Kasumi-1 (cell line): Measurements from ENCODE around the gene SPATA31D3.
A peak's percentile ranks its signal among the peaks of the same experiment; 100 is the strongest.
"Not testable (repeated sequence)": the region's sequence is repeated elsewhere in the genome, so short reads cannot be mapped to it uniquely, and the experiment has no call there.

Source experiments
- DNase-seq, 2 experiments: peaks; one replicate each; lab custom pipeline; 2025; lab: John Stamatoyannopoulos, UW

SPATA31D3 gene

DNA sequence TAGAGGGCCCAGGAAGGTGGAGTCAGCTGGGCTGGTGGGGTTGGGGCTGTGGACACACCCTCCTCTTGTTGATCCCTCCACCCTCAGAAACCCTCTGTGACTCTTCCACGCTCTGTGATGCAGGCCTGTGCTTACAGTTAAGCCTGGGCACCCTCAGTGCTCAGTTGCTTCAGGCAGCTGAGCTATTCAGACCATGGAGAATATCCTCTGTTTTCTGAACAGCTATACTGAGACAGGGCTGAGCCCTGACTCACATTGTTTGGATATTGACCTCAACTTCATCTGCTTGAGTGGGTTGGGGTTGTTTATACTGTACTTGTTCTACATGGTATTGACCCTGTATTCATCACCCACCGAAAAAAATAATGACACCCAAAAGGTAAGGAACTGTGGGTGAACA lies at the start of gene SPATA31D3:
Gene SPATA31D3, plus strand, starts transcription at position 108 of the 400 bp plus-strand sequence. Its CDS starts 86 bp downstream, at position 194.
- not testable (repeated sequence) for DNase-seq

DNA sequence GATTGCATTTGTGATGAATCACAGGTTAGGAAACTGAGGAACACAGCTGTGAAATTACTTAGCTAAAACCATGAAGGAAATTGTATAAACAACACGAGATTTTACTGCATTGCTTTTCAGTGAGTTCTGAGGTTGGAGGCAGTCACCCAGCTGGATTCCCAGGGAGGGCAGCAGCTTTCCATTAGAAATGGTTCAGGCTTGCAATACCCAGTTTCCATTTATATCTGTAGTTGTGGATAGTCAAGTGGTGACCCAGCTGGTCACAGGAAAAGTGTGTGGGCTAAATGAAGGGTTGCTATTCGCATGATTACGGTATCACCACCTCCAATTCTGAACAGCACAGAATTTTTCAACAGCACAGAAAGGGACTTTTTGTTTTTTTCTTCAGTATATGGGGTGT lies 49.4 kb upstream of the SPATA31D3 start:
- DNase-seq, result no peak

DNA sequence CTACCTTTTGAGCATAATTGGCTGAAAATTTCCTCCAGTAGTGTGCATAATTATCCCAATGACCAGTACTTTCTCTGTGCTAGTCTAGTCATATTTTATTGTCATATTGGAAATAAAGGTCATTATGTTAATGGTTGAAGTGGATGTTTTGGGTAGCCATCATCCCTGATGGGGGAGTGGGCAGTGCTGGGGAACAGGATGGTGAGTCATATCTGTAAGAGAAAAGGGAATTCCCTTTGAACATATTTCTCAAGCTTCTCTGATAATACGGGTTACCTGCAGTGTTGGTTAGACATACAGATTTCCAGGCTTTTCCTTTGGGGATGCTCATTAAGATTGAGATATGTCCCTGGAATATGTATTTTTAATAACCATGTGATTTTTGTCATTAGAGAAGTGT lies 48.4 kb upstream of the SPATA31D3 start:
- no peak for DNase-seq

DNA sequence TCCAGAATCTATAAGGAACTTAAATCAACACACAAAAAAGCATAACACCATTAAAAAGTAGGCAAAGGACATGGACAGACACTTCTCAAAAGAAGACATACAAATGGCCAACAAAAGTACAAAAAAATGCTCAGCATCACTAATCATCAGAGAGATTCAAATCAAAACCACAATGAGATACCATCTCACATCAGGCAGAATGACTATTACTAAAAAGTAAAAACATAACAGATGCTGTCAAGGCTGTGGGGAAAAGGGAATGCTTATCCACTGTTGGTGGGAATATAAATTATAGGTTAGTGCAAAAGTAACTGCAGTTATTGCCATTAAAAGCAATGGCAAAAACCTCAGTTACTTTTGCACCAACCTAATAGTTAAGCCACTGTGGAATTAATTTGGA lies 47.2 kb upstream of the SPATA31D3 start:
- no peak for DNase-seq

DNA sequence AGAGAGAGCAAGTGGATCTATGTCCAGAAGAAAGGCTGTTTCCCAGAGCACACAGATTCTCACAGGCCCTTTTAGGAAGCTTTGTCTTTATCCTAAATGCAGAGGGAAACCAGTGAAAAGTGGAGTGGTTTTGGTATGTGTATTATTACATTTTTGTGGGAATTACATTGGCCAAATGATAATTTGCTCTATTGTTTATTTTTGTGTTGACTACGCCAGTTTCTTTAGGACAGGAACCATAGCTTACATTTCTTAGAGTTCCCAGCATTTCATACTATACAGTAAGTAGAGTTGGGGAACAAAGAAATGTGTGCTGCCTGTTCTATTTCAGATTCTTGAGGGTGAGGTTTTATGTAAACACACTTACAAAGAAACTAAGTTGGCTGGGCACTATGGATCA lies 44.4 kb upstream of the SPATA31D3 start:
- no peak for DNase-seq

DNA sequence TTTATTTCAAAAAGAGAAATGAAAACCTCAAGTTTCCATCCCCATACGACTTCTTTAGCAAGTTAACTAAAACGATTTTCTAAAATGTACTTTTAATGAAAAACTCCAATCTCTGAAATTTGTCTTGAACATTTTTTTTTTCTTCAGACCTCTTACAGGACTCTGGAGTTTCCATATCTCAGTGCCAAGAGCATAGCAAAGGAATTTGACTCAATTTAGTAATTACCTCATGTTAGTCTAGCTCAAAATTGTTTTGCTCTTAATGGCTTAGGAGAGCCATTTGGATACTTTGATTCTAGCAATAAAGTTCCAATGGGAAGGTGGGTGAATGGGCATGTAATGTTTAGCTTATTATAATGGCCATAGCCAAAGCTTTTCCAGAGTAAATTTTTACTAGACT lies 41.1 kb upstream of the SPATA31D3 start:
- no peak for DNase-seq

DNA sequence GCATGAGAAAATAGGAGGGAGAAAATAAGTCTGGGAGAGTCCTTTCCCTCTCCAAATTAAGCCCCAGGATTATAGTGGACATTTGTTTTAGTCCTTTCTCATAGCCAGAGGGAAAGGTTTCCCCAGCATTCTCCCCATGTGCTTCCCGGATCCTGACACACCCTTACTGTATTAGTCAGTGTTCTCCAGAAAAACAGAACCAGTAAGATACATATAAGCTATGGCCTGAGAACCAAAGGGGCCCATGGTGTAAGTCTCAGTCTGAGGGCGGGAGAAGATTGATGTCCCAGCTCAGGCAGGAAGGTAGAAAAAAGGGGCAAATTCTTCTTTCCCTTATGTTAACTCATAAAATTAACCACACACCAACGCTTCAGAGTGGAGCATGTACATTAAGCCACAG lies 40.7 kb upstream of the SPATA31D3 start:
- DNase-seq, result no peak

DNA sequence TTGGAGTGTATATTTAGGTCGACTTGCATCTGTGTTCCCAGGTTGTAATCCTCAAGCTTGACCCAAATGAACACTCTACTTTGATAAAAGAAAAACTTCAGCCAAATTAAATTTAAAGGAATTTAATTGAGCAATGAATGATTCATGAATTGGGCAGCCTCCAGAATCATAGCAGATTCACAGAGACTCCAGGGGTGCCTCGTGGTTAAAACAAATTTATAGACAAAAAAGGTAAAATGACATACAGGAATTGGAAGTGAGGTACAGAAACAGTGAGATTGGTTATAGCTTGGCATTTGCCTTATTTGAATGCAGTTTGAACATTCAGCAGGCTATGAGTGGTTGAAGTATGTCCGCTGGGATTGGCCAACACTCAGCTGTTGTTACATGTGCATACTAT lies 36.6 kb upstream of the SPATA31D3 start:
- no peak for DNase-seq

DNA sequence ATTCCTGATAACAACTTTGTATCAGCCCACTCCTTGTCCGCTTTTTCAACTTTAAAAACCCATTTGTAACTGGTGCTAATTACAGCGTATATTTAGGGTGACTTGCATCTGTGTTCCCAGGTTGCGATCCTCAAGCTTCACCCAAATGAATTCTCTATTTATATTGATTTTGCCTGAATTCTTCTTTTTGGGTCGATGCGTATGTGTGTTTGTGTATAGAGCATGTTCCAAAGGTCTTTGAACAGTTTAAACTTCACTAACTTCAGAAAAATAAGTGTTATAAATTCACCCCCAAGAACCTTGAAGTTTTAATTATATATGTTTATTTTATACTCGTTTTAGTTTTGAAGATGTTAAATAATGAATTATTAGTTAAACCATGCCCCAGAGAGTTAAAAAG lies 31.2 kb upstream of the SPATA31D3 start:
- no peak for DNase-seq

DNA sequence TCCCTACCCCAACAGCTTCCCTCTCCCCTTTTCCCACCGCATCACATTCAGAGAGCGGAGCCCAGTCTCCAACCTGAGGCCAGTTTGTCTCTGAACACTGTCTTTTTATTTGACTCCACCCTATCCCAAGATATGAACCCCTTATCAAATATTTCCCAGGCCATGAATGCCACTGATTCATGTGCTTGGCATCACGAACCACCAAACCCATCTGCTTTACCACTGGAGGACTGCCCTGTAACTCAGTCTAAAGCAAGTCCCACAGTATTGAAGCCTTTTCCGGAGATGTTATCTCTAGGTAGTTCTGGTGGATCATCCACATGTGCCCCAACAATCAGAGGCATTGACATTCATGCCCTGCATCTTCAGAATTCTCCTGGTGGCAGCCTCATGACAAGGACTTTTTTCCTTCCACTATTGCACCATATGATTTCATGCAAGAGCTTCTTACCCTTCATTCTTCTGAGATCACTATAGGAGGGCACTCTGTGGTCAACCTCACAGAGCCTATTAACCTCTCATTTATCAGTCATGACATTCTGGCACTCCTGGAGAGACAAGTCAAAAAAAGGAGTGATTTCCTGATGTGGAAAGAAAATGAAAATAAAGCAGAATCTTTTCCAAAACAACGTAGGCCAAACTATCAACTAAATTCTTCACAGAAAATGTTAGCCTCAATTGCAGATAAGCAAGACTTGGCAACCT lies 27.3 kb upstream of the SPATA31D3 start:
- no peak for DNase-seq

DNA sequence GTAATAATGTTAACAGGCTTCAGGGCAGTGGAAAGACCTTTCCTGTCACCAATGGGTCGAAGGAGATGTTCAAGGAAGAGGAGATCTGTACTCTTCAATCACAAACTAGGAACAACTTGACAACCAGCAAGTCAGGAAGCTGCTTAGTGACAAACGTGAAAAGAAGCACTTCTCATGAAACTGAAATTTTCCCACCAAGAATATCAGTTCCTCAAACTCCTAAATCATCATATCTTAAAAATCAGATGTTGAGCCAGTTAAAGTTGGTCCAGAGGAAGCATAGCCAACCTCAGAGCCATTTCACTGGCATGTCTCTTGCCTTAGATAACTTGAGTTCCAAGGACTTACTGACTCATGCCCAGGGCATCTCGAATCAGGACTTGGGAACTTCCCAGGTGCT lies 24.8 kb upstream of the SPATA31D3 start:
- not testable (repeated sequence) for DNase-seq

DNA sequence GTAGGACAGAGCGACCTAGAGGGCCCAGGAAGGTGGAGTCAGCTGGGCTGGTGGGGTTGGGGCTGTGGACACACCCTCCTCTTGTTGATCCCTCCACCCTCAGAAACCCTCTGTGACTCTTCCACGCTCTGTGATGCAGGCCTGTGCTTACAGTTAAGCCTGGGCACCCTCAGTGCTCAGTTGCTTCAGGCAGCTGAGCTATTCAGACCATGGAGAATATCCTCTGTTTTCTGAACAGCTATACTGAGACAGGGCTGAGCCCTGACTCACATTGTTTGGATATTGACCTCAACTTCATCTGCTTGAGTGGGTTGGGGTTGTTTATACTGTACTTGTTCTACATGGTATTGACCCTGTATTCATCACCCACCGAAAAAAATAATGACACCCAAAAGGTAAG lies 15.0 kb upstream of the SPATA31D3 start, which contains the start of gene SPATA31D4:
Gene SPATA31D4, plus strand, starts transcription at position 124 of the 400 bp plus-strand sequence. Its CDS starts 86 bp downstream, at position 210.
- DNase-seq, result not testable (repeated sequence)

DNA sequence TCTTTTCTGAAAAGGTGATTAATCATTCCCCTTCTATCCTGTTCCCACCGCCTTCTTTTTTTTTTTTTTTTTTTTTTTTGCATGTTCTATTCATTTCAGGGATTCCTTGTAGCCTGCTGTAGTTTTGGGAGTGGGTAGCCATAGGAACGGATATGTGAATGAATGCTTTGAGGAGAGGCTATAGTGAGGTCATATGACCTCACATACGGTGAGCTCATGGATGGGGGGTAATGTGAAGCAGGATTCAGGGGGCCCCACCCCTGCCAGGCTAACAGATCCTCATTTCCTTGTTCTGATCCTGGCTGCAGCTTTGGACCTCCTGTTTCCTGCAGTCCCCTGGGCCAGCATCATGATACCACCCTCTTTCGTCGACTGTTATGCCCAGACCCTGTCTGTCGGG lies 13.2 kb upstream of the SPATA31D3 start:
- not testable (repeated sequence) for DNase-seq

DNA sequence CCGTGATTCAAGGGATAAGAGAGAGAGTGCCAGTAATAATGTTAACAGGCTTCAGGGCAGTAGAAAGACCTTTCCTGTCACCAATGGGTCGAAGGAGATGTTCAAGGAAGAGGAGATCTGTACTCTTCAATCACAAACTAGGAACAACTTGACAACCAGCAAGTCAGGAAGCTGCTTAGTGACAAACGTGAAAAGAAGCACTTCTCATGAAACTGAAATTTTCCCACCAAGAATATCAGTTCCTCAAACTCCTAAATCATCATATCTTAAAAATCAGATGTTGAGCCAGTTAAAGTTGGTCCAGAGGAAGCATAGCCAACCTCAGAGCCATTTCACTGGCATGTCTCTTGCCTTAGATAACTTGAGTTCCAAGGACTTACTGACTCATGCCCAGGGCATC lies 9.8 kb upstream of the SPATA31D3 start:
- DNase-seq, result not testable (repeated sequence)

DNA sequence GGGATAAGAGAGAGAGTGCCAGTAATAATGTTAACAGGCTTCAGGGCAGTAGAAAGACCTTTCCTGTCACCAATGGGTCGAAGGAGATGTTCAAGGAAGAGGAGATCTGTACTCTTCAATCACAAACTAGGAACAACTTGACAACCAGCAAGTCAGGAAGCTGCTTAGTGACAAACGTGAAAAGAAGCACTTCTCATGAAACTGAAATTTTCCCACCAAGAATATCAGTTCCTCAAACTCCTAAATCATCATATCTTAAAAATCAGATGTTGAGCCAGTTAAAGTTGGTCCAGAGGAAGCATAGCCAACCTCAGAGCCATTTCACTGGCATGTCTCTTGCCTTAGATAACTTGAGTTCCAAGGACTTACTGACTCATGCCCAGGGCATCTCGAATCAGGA lies 5.3 kb downstream of the SPATA31D3 start:
- not testable (repeated sequence) for DNase-seq

DNA sequence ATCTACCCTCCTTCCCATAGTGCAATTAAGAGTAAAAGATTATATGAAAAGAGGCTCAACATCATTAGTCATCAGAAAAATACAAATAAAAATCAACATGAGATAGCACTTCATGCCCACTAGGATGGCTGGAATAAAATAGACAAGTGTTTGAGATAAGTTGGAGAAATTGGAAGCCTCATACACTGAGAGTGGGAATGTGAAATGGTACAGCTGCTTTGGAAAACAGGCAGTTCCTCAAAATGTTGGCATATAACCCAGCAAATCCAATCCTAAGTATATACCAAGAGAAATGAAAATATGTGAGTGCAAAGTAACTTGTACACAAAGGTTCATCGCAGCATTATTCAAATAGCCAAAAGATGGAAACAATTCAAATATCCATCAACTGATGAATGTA lies 9.8 kb downstream of the SPATA31D3 start:
- DNase-seq, result no peak

DNA sequence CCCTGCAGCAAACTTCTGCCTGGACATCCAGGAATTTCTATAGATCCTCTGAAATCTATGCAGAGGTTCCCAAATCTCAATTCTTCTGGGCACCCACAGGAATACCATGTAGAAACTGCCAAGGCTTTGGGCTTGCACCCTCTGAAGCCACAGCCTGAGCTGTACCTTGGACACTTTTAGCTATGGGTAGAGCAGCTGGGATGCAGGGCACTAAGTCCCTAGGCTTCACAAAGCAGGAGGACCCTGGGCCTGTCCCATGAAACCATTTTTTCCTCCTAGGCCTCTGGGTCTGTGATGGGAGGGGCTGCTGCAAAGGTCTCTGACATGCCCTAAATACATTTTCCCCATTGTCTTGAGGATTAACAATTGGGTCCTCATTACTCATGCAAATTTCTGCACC lies 12.3 kb downstream of the SPATA31D3 start:
- DNase-seq, result no peak

DNA sequence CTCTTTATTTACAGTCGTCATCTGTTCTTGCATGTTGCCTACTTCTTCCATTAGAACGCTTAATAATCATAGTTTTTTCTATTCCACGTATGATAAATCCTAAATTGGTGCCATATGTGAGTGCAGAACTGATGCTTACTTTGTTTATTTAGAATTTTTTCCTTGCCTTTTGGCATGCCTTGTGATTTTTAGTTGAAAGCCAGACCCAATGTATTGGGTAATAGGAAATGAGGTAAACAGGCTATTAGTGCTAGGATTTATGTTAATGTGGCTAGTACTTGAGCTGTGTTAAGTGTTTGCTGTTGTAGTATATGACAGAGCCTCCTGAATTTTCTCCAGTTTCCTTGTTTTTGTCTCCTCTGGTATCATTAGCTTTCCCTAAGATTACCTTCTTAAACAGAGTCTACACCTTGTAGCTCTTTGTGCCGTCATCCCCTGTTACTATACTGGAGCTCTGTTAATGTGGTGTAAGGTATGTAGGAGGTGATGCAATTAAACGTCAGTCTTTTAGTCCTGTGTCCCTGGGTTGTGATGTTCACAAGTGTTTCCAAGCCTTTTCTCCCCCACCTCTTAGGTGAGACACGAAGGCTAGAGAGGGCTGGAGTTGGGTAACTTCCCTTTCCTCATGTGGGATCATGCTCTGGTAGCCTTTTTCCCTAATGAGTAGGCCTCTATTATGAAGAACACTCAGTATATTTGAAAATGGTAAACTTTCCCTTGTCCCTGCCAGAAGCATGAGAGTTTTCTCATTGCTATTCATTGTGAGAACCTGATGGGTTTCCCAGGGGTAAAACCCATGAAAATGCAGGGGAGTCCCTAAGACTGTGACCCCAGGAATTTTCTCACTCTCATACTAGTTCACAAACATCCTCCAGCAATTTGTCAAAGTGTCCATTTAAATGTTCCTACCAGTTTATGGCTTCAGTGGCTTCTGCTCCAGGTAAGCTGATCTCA lies 21.2 kb downstream of the SPATA31D3 start:
- DNase-seq, result no peak

DNA sequence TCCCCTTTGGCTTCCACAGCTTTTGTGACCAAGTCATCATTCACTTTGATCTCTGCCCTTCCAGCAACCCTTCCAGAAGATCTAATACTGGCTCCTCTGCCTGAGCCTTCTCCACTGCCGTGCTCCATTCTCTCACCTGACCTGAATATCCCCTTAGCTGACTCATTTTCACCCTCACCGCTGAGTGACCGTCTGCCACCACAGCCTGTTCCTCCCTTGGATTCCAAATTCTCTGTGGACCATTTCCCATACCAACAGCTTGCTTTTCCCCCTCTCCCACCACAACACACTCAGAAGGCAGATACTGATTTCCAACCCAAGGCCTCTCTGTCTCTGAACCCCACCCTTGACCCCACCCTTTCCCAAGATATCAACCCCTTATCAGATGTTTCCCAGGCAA lies 24.7 kb downstream of the SPATA31D3 start:
- no peak for DNase-seq

DNA sequence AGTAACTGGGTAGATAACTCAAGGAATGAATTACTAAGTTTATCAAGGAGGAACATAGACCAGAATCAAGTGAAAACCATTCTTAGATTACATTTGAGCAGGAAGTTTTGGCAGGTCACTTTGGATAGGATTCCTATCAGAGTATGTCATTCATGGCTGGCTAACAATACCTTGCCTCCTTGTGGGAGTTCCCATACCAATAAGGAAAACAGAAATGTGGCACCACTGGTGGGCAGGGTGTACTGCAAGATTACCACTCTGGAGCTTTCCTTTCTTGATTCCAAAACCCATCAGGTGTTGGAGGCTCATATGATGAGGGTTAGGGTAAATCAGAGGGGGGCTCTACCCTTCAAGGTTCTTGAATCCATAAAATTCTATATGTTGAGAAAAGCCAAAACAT lies 26.7 kb downstream of the SPATA31D3 start:
- DNase-seq, result no peak

DNA sequence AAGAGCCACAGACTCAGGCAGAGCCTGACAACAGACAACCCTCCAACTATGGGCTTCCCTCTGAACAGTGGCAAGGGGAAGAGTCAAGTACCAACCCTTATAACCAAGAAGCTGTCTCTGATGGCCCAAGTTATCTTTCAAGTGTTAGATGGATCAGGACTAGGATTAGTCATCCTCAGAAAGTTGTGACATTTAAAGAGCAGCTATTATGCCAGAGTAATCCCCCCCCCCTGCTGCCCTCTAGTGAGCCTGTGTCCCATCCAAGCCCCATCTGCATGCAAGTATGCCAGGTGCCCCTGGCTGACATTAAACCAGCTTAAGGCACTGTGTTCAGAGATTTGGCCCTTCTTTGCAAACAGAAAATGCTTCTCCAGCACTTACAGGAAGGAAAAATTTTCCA lies 28.4 kb downstream of the SPATA31D3 start:
- peak in 1 of 2 experiments; percentile 2 for DNase-seq

DNA sequence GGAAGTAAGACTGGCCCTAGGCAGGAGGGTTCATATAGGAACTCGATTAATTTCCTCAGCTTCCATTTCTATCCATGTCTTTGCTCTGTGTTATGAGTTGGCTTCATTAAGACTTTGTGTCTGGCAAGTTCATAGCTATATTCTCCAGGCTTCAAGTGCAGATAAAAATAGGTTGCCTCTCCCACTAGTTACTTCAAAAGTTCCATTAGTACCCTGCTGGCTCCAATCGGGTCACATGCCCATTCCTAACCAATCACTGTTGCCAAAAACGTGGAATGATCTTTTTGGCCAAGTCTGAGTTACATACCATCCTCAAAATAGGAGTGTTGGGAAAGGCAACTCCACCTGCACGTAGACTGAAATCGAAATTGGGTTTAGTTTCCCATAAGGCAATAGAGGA lies 31.5 kb downstream of the SPATA31D3 start:
- no peak for DNase-seq

DNA sequence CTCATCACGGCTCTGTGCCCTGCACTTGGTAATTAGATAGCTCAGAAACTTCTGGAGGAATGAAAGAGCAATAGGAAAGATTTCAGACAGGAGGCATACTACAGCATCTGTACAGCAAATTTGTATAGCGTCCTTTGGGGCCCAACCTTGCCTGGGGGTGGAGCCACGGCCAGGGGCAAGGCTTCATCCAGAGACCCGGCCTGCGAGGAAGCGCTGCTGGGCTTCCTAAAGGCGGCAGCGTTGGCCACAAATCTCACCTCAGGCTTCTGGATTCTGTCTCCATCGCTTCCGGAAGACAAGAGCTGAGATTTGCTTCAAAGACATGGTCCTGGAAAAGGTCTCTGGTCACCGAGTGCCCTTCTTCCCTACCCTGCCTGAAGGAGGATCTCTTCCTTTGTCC lies 33.1 kb downstream of the SPATA31D3 start:
- DNase-seq, result no peak
